NCI-H345 treated with DMSO at 0.1 percent for 48 hours (cell line): ENCODE data around the gene PATJ.
"Not testable (repeated sequence)": the region's sequence is repeated elsewhere in the genome, so short reads cannot be mapped to it uniquely, and the experiment has no call there.

Experiments used
- DNase-seq: peaks from one replicate; lab custom pipeline; 2025; ENCODE audit not compliant: unreplicated experiment; lab: John Stamatoyannopoulos, UW

PATJ gene

GRCh38 chr1:61743716-61744580, 1.7 kb downstream of the PATJ start:
- no peak for DNase-seq

- DNase-seq: no peak
These were observed 4.5 kb downstream of the PATJ start for GRCh38 chr1:61746813-61747212.

GRCh38 chr1:61748566-61748965, 6.3 kb downstream of the PATJ start:
- DNase-seq: no peak

GRCh38 chr1:61749574-61749973, 7.3 kb downstream of the PATJ start:
- no peak for DNase-seq

GRCh38 chr1:61752921-61753389, 10.7 kb downstream of the PATJ start:
- no peak for DNase-seq

GRCh38 chr1:61753998-61754508, 11.8 kb downstream of the PATJ start:
- DNase-seq: no peak

GRCh38 chr1:61754545-61754944, 12.3 kb downstream of the PATJ start:
- DNase-seq: no peak

- DNase-seq: no peak
These were observed 14.5 kb downstream of the PATJ start for GRCh38 chr1:61756773-61757172.

- no peak for DNase-seq
These were observed 15.7 kb downstream of the PATJ start for GRCh38 chr1:61757950-61758349.

- DNase-seq: no peak
These were observed 27.9 kb downstream of the PATJ start for GRCh38 chr1:61770131-61770530.

- no peak for DNase-seq
These were observed 33.8 kb downstream of the PATJ start for GRCh38 chr1:61776091-61776490.

GRCh38 chr1:61779231-61779630, 37.0 kb downstream of the PATJ start:
- DNase-seq: no peak

- no peak for DNase-seq
These were observed 38.9 kb downstream of the PATJ start for GRCh38 chr1:61781151-61781550.

GRCh38 chr1:61782771-61783170, 40.5 kb downstream of the PATJ start:
- no peak for DNase-seq

- DNase-seq: no peak
These were observed 42.4 kb downstream of the PATJ start for GRCh38 chr1:61784726-61785125.

- DNase-seq: no peak
These were observed 48.6 kb downstream of the PATJ start for GRCh38 chr1:61790837-61791236.

GRCh38 chr1:61797045-61797755, 54.9 kb downstream of the PATJ start:
- no peak for DNase-seq

GRCh38 chr1:61801047-61801446, 58.8 kb downstream of the PATJ start:
- not testable (repeated sequence) for DNase-seq

GRCh38 chr1:61807606-61808140, 65.4 kb downstream of the PATJ start:
- DNase-seq: no peak

GRCh38 chr1:61808321-61808720, 66.0 kb downstream of the PATJ start:
- no peak for DNase-seq

- no peak for DNase-seq
These were observed 66.7 kb downstream of the PATJ start for GRCh38 chr1:61808968-61809367.

GRCh38 chr1:61812916-61813315, 70.6 kb downstream of the PATJ start:
- no peak for DNase-seq
